GM10248 (cell line): ENCODE results near the gene TAB2.

Experiments
- CTCF ChIA-PET: fragments of 300-600 bp; sonication (Branson Sonifier 250); formaldehyde crosslinking; extraction: SDS; loops from one replicate; lab custom pipeline; 2021; ENCODE audit warnings: antibody characterized with exemption; lab: Yijun Ruan, JAX
- POLR2A ChIA-PET: fragments of 350-650 bp; sonication (Branson Sonifier 250); formaldehyde crosslinking; extraction: SDS; loops from one replicate; lab custom pipeline; 2020; ENCODE audit warnings: antibody characterized with exemption; lab: Yijun Ruan, JAX
- DNase-seq: peaks from one replicate; pipeline ENCODE4 v3.0.0; 2012; ENCODE audit errors: extremely low spot score
- CTCF ChIP-seq: IDR thresholded peaks from 2 replicates; pipeline ENCODE4 v1.5.1; 2012; ENCODE audit warnings: mild to moderate bottlenecking, low read depth; ENCODE audit errors: extremely low read depth, missing control alignments, control extremely low read depth

The TAB2 gene

GRCh38 chr6:149365197-149365596 lies 47.7 kb downstream of the TAB2 start:
- CTCF ChIA-PET: no interaction called here
- POLR2A ChIA-PET: no interaction called here
- TF ChIP-seq CTCF: no peak
- DNase-seq: no peak

- TF ChIP-seq CTCF: no peak
- ChIA-PET POLR2A (no interaction called here), CTCF (interaction anchor here (1.0 to 1.2 kb wide), 2 partner anchors 65 to 278 kb away, joined by 3 read pairs; no protein-coding TSS in a partner anchor)
- DNase-seq: no peak
Measured at GRCh38 chr6:149366267-149366921, 48.9 kb downstream of the TAB2 start.

DNA sequence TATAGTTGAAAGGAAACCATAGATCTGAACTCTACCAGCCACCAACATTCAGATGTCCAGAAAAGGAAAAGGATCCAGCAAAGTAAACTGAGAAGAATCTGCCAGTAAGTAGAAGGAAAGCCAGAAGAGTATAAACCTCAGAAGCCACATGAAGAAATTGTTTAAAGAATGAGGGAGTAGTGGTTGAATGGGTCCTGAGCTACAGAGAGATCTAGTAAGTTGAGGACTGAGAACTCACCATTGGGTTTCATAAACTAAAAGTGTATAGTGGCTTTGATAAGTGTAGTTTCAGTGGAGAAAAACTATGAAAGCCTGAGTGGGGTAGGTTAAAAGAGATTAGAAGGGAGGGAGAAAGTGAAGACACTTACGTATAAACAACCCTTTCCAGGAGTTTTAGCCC lies 50.6 kb downstream of the TAB2 start:
- ChIA-PET CTCF (interaction anchor here (0.9 to 1.1 kb wide), 2 partner anchors 9 to 324 kb away, joined by 3 to 5 read pairs; no protein-coding TSS in a partner anchor), POLR2A (no interaction called here)
- DNase-seq: no peak
- TF ChIP-seq CTCF: no peak

GRCh38 chr6:149371154-149371553 lies 53.6 kb downstream of the TAB2 start:
- no peak for DNase-seq
- TF ChIP-seq CTCF: no peak
- POLR2A ChIA-PET: no interaction called here
- CTCF ChIA-PET: interaction anchor here (1.4 to 1.7 kb wide), 4 partner anchors 10 to 308 kb away, joined by 3 to 8 read pairs (median 4); no protein-coding TSS in a partner anchor

DNA sequence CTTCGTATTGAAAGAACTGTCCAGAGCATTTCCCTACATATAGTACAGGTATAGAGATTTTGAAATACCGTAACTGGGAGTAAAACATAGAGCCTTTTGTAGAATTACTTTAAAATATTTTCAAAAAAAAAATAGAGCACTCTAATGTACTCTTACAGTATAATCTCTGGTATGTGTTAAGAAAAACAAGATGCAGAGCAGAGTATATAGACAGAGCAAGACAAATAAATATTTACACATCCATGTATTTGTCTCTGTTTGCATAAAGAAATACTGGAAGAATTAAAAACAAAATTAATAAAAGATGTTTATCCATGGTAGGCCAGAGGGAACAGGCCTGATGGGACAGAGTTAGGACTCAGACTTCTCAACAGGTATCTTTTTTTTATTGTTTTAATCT lies 54.5 kb downstream of the TAB2 start:
- no peak for DNase-seq
- TF ChIP-seq CTCF: no peak
- ChIA-PET POLR2A (no interaction called here), CTCF (interaction anchor here (0.7 to 1.7 kb wide), 3 partner anchors 11 to 38 kb away, joined by 3 to 8 read pairs (median 4); no protein-coding TSS in a partner anchor)

DNA sequence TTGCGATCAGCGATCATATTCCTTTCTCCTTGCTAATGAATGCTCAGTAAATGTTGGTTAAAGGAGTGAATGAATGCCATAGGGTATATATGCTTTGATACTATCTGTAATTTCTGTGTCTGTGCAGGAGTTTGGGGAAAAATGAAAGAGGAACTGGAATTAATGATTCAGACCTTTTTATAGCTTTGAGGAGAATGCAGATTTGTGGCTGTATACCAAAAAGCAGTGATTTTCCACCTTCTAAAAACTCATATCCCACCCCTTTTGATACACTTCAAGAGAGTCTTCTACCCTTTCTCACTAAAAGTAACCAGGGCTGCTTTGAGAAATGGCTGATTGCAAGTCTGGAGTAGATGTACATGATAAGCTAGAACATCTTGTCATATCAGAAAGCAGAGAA lies 56.0 kb downstream of the TAB2 start:
- no peak for DNase-seq
- ChIA-PET POLR2A (no interaction called here), CTCF (interaction anchor here (0.8 to 1.6 kb wide), 2 partner anchors 19 to 59 kb away, joined by 3 read pairs; no protein-coding TSS in a partner anchor)
- no peak for TF ChIP-seq CTCF
